Fibroblast of skin of left biceps (primary cell): ENCODE results near the gene OPTC.
"Not testable (repeated sequence)": the region's sequence is repeated elsewhere in the genome, so short reads cannot be mapped to it uniquely, and the experiment has no call there.

Experiments
- DNase-seq, 2 experiments: peaks; one replicate each; pipeline ENCODE4 v3.0.0-alpha.2; 2013; ENCODE audit warnings: low read depth in 2 of 2

The OPTC gene

GRCh38 chr1:203516906-203517305, 23.0 kb downstream of the OPTC start:
- DNase-seq, result no peak

DNA sequence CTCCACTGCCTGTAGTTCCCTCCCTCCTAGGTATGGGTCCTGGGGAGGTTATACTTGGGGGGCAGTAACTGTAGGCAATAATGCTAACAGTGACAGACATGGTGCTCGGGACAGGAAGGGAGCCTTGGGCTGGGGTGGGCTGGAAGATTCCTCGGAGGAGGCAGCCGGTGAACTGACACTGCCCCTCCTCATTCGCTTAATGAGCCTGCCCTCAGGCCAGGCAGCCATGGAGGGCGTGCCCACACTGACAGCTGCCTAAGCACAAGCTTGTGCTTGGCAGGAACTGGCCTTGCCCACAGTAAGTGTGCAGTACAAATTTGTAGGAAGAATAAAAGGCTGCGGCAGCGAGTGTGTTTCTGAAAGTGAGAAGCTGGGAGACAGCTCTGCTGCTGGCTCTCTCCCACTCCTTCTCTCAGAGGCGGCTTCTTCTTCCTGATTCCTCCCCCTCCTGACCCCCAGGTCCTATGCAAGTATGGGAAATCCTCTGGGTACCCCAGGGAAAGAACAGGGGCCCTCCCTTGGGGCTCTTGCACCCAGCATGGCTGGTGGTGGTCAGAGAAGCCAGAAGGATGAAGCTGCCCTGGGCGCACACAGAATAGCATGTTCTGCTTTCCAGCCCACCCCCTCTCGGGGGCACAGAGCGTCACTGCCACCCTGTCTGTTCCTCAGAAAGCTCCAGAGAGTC, 23.6 kb downstream of the OPTC start:
- DNase-seq, result no peak

GRCh38 chr1:203518139-203518538, 24.2 kb downstream of the OPTC start:
- not testable (repeated sequence) for DNase-seq

DNA sequence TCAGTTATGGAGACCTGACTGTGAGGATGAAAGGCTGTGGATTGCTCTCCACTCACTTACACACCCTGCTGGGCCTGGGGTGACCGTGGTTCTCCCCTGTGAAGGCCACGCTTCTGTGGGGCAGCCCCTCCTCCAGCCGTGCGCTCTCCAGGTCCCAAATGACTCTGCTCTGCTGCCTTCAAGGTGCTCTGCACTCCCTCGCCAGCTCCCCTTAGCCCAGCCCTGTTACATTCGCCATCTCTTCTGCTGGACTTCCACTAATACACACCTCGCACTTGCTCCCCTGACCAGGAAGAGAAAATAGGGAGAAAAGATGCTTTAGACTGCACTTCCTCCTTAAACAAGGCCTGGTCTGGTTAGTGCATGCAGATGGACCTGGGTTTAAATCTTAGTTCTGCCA, 24.6 kb downstream of the OPTC start:
- no peak for DNase-seq

GRCh38 chr1:203519053-203519840, 25.3 kb downstream of the OPTC start:
- DNase-seq, result no peak

- no peak for DNase-seq
These were observed 25.9 kb downstream of the OPTC start for GRCh38 chr1:203519896-203520295.

GRCh38 chr1:203520315-203520714, 26.4 kb downstream of the OPTC start:
- DNase-seq, result no peak

DNA sequence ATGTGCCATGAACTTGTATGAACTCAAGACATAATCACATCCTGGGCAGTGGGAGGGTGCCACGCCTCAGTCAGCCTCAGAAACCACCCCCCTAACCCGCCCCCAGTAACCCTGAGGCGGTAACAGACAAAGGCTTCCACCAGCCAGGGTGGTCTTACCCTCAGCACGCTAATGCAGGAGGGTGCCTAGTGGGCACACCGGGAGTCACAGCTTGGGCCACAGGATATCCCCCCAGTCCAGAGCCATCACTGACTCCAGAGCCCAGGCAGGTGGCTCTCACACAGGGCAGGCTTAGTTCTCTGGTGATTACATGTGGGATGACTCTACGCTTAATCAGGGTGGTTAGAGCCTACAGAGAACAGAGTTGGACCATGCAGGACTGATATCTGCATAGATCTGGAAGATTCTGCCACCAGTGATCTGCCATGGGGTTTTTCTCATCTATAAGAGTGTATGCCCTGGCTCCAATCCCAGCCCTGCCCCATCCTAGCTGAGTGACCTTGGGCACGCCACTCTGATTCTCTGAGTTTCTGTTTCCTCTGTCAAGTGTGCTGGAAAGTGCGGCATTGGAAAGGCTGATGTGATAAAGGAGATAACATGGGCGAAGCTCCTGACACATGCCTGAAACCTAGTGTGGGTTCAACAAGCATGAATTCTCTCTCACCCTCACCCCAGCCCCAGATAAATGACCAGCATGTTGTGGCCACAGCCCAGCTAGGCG, 27.3 kb downstream of the OPTC start:
- no peak for DNase-seq

DNA sequence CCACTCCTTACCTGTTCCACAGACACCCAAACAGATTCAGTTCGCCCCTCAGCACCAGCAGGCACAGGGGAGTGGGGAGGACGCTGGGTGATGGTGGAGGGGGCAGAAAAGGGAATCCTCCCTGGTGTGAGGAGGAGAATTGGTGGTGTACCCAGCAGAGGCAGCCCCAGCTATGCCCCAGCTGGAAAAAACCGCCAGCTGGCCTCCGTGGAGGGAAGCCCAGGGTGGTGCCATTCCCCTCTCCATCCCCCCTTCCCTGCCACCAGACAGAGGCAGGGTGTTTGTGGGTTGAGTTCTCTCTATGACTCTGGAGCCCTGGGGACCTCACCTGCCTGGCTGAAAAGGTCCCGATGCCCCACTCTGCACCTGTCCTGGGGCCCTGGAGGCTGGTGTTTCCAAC, 27.9 kb downstream of the OPTC start:
- DNase-seq, result no peak

DNA sequence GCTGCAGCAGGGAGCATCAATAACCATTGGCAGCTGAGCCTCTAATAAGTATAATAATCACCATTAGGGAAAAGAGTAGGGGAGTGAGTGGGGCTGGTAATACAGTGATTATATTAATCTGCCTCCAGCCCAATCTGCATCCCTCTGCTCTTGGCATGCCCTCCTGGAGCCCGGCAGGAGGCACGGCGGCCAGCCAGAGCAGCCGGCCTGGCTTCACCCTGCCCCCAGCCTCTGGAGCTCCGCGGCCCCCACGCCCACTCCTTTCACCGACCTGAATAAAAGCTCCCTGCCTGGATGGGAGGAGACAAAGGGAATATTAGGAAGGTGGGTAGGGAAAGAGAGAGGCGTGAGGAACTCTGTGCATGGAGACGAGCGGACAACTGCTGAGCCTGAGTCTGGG, 28.3 kb downstream of the OPTC start:
- no peak for DNase-seq

DNA sequence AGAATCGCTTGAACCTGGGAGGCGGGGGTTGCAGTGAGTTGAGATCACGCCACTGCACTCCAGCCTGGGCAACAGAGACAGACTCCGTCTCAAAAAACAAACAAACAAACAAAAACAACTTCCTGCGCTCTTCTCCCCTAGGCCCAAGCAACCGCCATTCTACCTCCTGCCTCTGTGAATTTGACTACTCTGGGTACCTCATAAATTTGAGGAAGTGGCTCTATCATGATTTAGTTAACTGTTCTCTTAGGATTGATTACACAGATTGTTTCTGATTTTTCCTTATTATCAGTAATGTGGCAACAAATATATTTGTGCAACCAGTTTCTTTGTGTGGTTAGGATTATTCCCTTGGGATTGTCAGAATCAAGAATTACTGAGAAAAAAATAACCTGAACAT, 29.7 kb downstream of the OPTC start:
- no peak for DNase-seq

DNA sequence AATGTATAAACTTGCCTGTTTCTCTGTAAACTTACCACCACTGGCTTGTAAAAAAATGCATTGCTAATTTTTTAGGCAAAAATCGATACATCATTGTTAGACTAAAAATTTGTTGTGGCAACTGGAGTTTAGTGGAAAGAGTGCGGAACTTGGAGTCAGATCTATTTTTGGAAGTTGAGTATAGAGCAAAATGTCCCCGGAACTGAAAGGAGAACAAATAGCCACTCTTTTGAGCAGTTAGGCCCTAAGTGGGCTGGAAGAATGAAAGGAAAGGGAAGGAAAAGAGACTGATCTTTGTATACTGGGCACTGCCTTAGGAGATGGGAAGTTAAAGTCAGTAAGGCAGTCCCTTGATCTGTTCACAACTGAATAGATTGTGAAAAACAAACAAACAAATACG, 30.2 kb downstream of the OPTC start:
- no peak for DNase-seq

DNA sequence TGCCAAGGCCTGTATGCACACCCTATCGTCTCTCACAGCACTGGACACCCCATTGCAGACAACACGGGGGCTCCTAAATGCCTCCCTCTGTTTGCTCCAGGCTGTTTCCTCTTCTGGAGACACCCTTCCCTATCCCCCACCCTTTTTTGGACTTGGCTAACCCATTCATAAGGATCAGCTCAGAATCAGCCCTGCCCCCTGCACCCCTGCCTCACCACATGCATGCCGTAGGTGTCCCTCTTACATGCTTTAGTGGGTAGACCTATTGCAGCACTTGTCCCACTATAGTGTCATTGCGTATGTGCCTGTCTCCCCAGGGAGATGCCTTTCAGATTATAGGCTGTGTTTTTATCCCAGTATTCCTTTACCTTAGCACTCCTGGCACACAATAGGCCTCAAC, 30.9 kb downstream of the OPTC start:
- DNase-seq, result no peak

- DNase-seq, result no peak
These were observed 31.7 kb downstream of the OPTC start for GRCh38 chr1:203525685-203526084.

DNA sequence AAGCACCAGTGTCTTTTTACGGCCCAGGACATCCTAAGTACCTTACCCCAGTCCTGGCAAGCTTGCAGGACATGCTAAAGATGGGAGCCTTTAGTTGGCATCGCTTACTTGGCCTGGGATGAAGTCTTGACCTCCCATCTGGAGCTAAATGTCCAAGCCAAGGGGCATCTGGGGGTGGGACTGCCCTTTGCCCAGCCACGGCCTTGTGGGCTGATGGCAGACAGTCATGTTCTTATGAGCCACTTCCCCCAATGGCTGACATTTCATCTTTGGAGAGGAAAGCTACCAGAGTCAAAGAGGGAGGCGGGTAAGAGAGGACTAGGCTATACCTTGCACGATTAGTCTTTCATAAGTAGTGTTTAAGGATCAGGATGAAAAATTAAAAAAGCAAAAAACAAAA, 32.2 kb downstream of the OPTC start:
- no peak for DNase-seq

- no peak for DNase-seq
These were observed 32.6 kb downstream of the OPTC start for GRCh38 chr1:203526572-203526971.

DNA sequence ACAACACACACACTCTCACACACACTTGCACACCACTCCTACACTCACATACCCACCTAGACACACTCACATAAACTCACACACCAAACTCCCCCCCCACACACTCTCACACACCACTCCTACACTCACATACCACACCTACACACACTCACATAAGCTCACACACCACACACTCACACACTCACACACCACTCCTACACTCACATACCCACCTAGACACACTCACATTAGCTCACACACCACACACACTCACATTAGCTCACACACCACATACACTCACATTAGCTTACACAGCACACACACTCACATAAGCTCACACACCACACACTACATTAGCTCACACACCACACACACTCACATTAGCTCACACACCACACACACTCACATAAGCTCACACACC, 33.1 kb downstream of the OPTC start:
- no peak for DNase-seq

DNA sequence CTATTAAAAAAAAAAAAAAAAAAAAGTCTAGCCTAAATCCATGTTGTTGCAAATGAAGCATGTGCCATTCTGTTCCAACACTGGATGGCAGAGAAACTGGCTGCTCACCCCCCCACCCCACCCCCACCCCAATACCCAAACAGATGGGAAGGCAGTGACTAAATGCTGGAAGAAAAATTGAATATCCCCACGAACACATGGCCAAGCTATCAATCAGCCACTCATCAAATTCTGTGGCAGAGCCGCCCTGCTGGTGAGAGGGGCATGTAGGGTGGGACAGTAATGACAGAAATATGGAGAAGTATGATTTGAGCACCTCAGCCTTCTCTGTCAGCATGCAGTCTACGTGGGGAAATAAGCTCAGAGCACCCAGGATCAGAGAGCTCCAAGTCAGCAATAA, 34.1 kb downstream of the OPTC start:
- no peak for DNase-seq

DNA sequence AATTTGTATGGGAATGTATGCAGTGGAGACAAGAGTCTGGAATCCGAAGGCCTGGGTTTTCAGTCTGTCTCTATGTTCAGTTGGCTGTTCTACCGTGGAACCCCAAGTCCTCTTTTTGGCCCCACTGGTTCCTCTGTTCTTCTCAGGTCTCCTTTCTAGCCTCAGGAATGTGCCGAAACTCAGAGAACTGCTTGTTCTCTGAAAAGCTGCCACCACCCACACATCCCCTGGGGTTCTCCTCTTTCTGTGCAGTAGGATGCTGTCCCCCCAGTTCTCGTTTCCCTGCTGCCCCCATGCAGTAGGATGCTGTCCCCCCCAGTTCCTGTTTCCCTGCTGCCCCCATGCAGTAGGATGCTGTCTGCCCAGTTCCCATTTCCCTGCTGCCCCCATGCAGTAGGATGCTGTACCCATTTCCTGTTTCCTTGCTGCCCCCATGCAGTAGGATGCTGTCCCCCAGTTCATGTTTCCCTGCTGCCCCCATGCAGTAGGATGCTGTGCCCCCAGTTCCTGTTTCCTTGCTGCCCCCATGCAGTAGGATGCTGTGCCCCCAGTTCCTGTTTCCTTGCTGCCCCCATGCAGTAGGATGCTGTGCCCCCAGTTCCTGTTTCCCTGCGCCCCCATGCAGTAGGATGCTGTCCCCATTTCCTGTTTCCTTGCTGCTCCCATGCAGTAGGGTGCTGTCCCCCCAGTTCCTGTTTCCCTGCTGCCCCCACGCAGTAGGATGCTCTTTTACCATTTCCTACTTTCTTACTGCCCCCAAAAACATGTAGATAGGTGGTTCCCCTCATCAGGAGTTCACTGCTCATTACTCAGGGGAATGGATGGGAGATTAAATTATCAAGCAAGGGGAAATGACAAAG, 35.3 kb downstream of the OPTC start:
- no peak for DNase-seq

DNA sequence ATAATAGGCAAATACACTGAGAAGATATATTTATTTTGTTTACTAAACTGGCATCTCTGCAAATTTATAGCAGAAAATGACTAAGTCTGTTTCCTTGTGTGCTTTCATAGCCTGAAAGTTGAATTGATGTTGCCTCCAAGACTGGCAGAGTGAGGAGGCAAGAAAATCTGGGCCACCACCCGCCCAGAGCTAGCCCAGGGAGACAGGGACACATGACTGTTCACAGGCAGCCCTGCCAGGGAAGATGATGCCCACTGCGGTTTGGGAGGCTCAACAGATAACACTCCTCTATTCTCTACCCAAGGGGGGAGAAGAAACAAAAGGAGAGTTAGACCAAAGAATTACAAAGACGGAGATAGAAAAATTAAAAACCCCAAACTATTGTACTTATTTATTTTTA, 37.1 kb downstream of the OPTC start:
- DNase-seq, result no peak

GRCh38 chr1:203534012-203534411, 40.1 kb downstream of the OPTC start:
- no peak for DNase-seq

DNA sequence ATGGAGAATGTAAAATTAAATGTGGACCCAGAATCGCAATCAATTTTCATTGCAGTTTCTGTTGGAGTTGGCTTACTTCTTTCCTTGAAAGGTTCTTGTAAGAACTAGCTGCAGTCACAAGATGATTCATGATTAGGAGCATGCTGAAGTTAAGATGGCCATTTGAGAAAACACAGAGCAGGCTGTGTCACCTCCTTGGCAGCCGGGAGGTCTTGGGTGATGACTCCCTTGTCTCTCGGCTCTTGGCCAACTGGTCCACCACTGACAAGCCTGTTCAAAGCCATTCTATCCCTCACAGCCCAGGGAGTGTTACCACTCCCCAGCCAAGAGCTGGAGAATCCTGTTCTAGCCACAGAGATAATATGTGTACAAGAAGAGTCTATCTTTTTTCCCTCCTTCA, 40.6 kb downstream of the OPTC start:
- DNase-seq, result peak; percentile 74 to 75
